Calu3 (cell line): Measurements from ENCODE around the gene ZSWIM8. TPM values are rescaled to one million over a fixed set of nuclear protein-coding genes. Genes with fewer than 3 reads are reported as not detected.

Experiments
- BruUV-seq: library from RNA; stranded (reverse); fragments of 400-500 nt; replicated peaks from 2 replicates; lab custom pipeline; 2021; lab: Mats Ljungman, UMichigan
- CTCF ChIA-PET: fragments of 300-600 bp; sonication (Branson Sonifier 250); formaldehyde crosslinking; loops from one replicate; lab custom pipeline; 2022; ENCODE audit warnings: antibody characterized with exemption; lab: Charles Lee
- DNase-seq: peaks from one replicate; pipeline ENCODE4 v3.0.0; 2022
- H3K27ac Mint-ChIP-seq: one replicate; pipeline ENCODE4 v1.8.0; 2022; ENCODE audit warnings: mixed read lengths; ENCODE audit not compliant: unreplicated experiment
- H3K27me3 Mint-ChIP-seq: one replicate; pipeline ENCODE4 v1.8.0; 2022; ENCODE audit warnings: mixed read lengths; ENCODE audit not compliant: unreplicated experiment
- H3K36me3 Mint-ChIP-seq: one replicate; pipeline ENCODE4 v1.8.0; 2022; ENCODE audit warnings: mild to moderate bottlenecking, moderate library complexity, mixed read lengths; ENCODE audit not compliant: insufficient read depth, unreplicated experiment
- H3K4me1 Mint-ChIP-seq: one replicate; pipeline ENCODE4 v1.8.0; 2022; ENCODE audit warnings: mild to moderate bottlenecking, low read depth, mixed read lengths; ENCODE audit not compliant: unreplicated experiment
- H3K4me3 Mint-ChIP-seq: one replicate; pipeline ENCODE4 v1.8.0; 2022; ENCODE audit warnings: mild to moderate bottlenecking, low read depth, moderate library complexity, mixed read lengths; ENCODE audit not compliant: unreplicated experiment
- H3K9me3 Mint-ChIP-seq: one replicate; pipeline ENCODE4 v1.8.0; 2022; ENCODE audit warnings: low read depth, mixed read lengths; ENCODE audit not compliant: unreplicated experiment
- intact Hi-C: fragments of 100-400 bp; cut with micrococcal nuclease; formaldehyde crosslinking; loops from one replicate; pipeline ENCODE4 v1.10.0; 2022; ENCODE audit not compliant: unreplicated experiment
- total RNA-seq: library from RNA; stranded (reverse); gene quantifications from 2 replicates; pipeline ENCODE4 v1.2.3, GENCODE V29; 2022
- TF ChIP-seq, protein P1 (sequence below): fragments of 200-600 bp; IDR thresholded peaks from one replicate; pipeline ENCODE4 v1.8.0; 2022; ENCODE audit warnings: antibody characterized with exemption; ENCODE audit not compliant: unreplicated experiment

ZSWIM8 gene
- total RNA-seq, 1 experiment from 2014 or later: 59.9 TPM

DNA sequence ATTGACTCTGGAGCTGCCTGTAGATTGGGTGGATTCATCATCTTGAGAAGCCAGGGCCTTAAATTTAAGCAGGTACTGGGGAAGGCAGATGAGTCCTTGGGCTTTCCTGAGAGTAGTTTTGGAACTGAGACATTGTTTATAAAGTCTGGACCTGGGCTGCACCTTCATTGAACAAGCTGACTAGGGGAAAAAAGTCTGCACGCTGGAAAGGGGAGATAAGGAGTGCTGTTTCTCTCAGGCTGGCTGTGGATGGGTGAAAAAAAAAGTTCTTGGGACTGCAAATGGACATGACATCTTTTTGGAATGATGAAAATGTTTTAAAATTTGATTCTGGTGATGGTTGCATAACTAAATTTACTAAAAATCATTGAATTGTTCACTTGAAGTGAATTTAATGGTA, 29.2 kb upstream of the ZSWIM8 start:
- Mint-ChIP-seq H3K9me3 (no peaks in the 10 kb centered on the region), H3K4me3 (no peak overlapping the region), H3K27ac (no peak overlapping the region), H3K36me3 (peaks cover 51% of the 10 kb centered on the region), H3K4me1 (no peaks in the 10 kb centered on the region), H3K27me3 (no peaks in the 10 kb centered on the region)
- CTCF ChIA-PET: no interaction called here
- no TSS peak for BruUV-seq
- no peak for DNase-seq
- TF ChIP-seq, protein P1, sequence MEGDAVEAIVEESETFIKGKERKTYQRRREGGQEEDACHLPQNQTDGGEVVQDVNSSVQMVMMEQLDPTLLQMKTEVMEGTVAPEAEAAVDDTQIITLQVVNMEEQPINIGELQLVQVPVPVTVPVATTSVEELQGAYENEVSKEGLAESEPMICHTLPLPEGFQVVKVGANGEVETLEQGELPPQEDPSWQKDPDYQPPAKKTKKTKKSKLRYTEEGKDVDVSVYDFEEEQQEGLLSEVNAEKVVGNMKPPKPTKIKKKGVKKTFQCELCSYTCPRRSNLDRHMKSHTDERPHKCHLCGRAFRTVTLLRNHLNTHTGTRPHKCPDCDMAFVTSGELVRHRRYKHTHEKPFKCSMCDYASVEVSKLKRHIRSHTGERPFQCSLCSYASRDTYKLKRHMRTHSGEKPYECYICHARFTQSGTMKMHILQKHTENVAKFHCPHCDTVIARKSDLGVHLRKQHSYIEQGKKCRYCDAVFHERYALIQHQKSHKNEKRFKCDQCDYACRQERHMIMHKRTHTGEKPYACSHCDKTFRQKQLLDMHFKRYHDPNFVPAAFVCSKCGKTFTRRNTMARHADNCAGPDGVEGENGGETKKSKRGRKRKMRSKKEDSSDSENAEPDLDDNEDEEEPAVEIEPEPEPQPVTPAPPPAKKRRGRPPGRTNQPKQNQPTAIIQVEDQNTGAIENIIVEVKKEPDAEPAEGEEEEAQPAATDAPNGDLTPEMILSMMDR: no peak
- intact Hi-C loops: no loop called here

DNA sequence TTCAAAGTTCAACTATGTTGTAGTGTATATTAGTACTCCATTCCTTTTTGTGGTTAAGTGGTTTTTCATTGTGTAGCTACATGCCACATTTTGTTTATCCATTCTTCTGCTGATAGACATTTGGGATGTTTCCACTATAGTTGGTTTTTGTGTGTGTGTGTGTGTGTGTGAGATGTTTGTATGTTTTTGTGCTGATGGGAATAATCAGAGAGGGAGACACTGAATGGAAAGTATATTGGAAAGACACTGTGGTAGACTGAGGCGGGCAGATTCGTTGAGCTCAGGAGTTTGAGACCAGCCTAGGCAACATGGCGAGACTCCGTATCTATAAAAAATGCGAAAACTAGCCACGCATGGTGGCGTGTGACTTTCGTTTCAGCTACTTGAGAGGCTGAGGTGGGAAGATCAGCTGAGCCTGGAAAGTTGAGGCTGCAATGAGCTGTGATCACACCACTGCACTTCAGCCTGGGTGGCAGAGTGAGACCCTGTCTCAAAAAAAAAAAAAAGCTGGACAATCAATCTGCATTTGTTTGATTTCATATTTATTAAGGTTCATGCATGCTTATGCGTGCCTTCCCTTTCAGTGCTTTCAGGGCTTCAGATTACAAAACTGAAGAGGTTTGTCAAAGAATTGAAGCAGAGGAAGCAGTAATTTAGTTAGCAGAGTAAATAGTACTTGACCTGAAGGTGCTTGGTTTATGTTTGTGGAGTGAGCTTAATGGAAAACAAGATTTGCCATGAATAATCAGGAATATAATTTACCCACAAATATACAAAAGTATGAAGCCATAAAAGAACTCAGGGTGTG, 26.5 kb upstream of the ZSWIM8 start:
- Mint-ChIP-seq H3K36me3 (peaks cover 53% of the 10 kb centered on the region), H3K4me1 (peaks cover 19% of the 10 kb centered on the region), H3K4me3 (no peak overlapping the region), H3K9me3 (no peaks in the 10 kb centered on the region), H3K27ac (no peak overlapping the region), H3K27me3 (no peaks in the 10 kb centered on the region)
- BruUV-seq: no TSS peak
- no peak for DNase-seq
- intact Hi-C loops: no loop called here
- TF ChIP-seq, protein P1: no peak
- CTCF ChIA-PET: interaction anchor here (1.0 kb wide), 1 partner anchor 13 kb away, joined by 3 read pairs; a partner anchor contains a TSS

DNA sequence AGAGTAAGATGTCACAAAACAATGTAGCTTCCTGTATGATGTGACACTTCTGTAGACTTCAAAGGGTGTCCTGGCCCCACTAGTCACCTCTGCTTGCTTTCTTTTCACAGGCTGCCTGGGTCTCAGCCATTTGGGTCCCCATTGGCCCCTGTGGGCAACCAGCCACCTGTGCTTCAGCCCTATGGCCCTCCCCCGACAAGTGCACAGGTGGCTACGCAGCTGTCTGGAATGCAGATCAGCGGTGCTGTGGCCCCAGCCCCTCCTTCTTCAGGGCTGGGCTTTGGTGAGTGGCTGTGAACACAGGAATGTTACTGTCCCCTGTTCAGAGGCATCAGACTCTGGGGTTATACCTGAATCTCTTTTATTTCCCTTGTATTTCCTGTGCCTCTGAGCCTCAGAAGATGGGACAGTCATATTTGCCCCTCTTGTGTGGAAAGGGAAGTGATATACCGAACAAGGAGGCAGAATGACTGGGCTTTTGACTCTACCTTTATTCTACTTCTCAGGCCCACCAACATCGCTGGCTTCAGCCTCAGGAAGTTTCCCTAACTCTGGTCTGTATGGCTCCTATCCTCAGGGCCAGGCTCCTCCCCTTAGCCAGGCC, 25.8 kb upstream of the ZSWIM8 start:
- H3K27me3 Mint-ChIP-seq: no peaks in the 10 kb centered on the region
- H3K36me3 Mint-ChIP-seq: peaks cover 57% of the 10 kb centered on the region
- CTCF ChIA-PET: interaction anchor here (1.0 kb wide), 1 partner anchor 12 kb away, joined by 3 read pairs; a partner anchor contains a TSS
- intact Hi-C loops: no loop called here
- H3K4me3 Mint-ChIP-seq: no peak overlapping the region
- no peaks in the 10 kb centered on the region for H3K9me3 Mint-ChIP-seq
- TF ChIP-seq, protein P1: no peak
- DNase-seq: no peak
- H3K27ac Mint-ChIP-seq: no peak overlapping the region
- peaks cover 19% of the 10 kb centered on the region for H3K4me1 Mint-ChIP-seq
- no TSS peak for BruUV-seq

DNA sequence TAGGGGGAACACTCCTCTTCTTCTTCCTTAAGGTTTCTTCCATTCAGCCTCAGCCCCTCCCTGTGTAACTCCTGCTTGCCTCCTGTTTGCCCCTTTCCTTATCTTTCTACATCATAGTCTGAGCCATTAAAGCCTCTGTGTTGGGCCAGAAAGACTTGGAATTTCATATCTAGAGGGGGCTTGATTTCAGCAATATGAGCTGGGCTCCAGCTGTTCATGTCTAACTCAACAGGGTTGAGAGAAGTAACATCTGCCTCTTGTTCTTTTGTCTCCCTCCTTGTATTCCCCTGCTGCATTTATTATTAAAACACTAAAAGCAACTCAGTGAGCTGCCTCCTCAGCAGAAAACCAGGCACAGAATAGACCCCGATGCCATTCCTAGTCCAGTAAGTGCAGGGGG, 23.6 kb upstream of the ZSWIM8 start:
- BruUV-seq: no TSS peak
- Mint-ChIP-seq H3K9me3 (no peaks in the 10 kb centered on the region), H3K4me1 (peaks cover 19% of the 10 kb centered on the region), H3K4me3 (no peak overlapping the region), H3K27ac (no peak overlapping the region), H3K27me3 (no peaks in the 10 kb centered on the region), H3K36me3 (peaks cover 59% of the 10 kb centered on the region)
- TF ChIP-seq, protein P1: no peak
- CTCF ChIA-PET: no interaction called here
- no peak for DNase-seq
- intact Hi-C loops: no loop called here
